ENCODE results near the gene CYFIP2.

DNA sequence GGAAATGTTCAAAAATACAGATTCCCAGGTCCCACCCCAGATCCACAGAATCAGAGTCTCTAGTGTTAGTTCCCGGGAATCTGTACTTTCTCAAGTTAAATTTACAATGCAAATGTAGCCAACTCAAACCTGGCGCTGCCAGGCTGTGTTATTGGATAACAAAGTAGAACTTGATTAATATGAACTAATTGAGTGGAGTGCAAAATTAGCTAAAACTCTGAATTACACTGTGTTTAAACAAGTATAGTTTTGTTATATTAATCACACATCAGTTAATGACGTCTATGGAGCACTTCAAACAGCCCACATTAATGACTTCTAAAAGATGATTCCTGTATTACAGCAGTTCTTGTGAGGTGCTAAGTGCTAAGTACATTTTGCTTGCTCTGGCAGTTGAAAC lies 32.4 kb upstream of the CYFIP2 start:
- TF ChIP-seq ZNF274 (IDR thresholded peaks at IDR 0.05; ENCODE audit: insufficient read depth, insufficient read length) = no peak
- no peak for TF ChIP-seq CTCF (IDR thresholded peaks at IDR 0.05 in 2 of 3, conservative IDR thresholded peaks at IDR 0.05 in 1 of 3; ENCODE audit: control insufficient read depth in 2 of 3, extremely low read depth in 1 of 3, insufficient read depth in 1 of 3, low read depth in 3 of 3, low read length in 3 of 3)
- TF ChIP-seq EGR1 (IDR thresholded peaks at IDR 0.05; ENCODE audit: borderline replicate concordance in 1 of 2, low read depth in 2 of 2, low read length in 2 of 2) = no peak
- no peak for TF ChIP-seq SUZ12 (IDR thresholded peaks at IDR 0.05; ENCODE audit: unreplicated experiment)
- no peak for TF ChIP-seq MTA3 (IDR thresholded peaks at IDR 0.05; ENCODE audit: borderline replicate concordance, low read length)
